Upper lobe of left lung (tissue), 4 donors: ENCODE measurements around the gene RPL7A.

Experiments used
- EP300 ChIP-seq, 4 donors: sonication (generic); formaldehyde crosslinking; IDR thresholded peaks; one replicate each; pipeline ENCODE4 v1.5.1; 2017; ENCODE audit warnings: antibody characterized with exemption in 4 of 4, control low read depth in 2 of 4
- POLR2AphosphoS5 ChIP-seq, 2 donors: sonication (generic); formaldehyde crosslinking; IDR thresholded peaks; one replicate each; pipeline ENCODE4 v1.5.1; 2017; ENCODE audit warnings: antibody characterized with exemption in 2 of 2
- TF ChIP-seq, protein P1 (sequence below), 6 experiments: fragments of 450-650 bp in 4 of 6; fragments of 200-600 bp in 2 of 6; sonication (generic) in 2 of 6; IDR thresholded peaks; one replicate each; pipeline ENCODE4 v1.5.1; 2016 to 2019; ENCODE audit warnings: antibody characterized with exemption in 6 of 6

GRCh38 chr9:133375724-133376654 lies 28.0 kb downstream of the RPL7A start, which contains the start of the genes STKLD1 and SURF4:
- TF ChIP-seq, protein P1, sequence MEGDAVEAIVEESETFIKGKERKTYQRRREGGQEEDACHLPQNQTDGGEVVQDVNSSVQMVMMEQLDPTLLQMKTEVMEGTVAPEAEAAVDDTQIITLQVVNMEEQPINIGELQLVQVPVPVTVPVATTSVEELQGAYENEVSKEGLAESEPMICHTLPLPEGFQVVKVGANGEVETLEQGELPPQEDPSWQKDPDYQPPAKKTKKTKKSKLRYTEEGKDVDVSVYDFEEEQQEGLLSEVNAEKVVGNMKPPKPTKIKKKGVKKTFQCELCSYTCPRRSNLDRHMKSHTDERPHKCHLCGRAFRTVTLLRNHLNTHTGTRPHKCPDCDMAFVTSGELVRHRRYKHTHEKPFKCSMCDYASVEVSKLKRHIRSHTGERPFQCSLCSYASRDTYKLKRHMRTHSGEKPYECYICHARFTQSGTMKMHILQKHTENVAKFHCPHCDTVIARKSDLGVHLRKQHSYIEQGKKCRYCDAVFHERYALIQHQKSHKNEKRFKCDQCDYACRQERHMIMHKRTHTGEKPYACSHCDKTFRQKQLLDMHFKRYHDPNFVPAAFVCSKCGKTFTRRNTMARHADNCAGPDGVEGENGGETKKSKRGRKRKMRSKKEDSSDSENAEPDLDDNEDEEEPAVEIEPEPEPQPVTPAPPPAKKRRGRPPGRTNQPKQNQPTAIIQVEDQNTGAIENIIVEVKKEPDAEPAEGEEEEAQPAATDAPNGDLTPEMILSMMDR (IDR thresholded peaks at IDR 0.05) = peak in 4 of 6 experiments; percentile 41 to 80 (median 62)
- TF ChIP-seq EP300 (IDR thresholded peaks at IDR 0.05) (peak in 1 of 4 donors; percentile 10), POLR2AphosphoS5 (IDR thresholded peaks at IDR 0.05) (peak; percentile 79 to 91)
